Measurements from ENCODE around the gene ASTN2.

DNA sequence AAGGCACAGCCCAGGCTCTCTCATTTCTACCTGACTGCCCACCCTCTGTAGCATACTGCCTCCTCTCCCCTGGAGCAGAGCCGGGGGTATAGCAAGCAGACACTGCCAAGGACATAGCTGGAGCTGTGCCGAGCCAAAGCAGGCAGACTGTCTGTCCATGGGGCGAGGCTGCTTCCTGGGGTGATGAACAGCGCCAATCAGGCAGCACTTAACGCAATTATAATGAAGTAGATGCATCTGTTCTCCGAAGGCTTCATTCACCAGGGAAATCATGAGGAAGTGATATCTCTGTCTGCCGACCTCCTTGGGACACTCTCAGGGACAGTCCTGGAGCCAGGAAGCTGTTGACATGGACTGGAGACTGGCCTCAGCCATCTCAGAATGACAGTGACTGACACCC lies 230.7 kb downstream of the ASTN2 start:
- TF ChIP-seq, protein P1, sequence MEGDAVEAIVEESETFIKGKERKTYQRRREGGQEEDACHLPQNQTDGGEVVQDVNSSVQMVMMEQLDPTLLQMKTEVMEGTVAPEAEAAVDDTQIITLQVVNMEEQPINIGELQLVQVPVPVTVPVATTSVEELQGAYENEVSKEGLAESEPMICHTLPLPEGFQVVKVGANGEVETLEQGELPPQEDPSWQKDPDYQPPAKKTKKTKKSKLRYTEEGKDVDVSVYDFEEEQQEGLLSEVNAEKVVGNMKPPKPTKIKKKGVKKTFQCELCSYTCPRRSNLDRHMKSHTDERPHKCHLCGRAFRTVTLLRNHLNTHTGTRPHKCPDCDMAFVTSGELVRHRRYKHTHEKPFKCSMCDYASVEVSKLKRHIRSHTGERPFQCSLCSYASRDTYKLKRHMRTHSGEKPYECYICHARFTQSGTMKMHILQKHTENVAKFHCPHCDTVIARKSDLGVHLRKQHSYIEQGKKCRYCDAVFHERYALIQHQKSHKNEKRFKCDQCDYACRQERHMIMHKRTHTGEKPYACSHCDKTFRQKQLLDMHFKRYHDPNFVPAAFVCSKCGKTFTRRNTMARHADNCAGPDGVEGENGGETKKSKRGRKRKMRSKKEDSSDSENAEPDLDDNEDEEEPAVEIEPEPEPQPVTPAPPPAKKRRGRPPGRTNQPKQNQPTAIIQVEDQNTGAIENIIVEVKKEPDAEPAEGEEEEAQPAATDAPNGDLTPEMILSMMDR (IDR thresholded peaks at IDR 0.05; ENCODE audit: poor library complexity, severe bottlenecking), result no peak
- TF ChIP-seq POLR2AphosphoS5 (IDR thresholded peaks at IDR 0.05) (no peak), EP300 (conservative IDR thresholded peaks at IDR 0.05; ENCODE audit: poor library complexity, severe bottlenecking) (no peak), TAF1 (IDR thresholded peaks at IDR 0.05; ENCODE audit: low read depth) (no peak), MXI1 (conservative IDR thresholded peaks at IDR 0.05; ENCODE audit: poor library complexity, severe bottlenecking) (no peak)
- TF ChIP-seq, protein P2, sequence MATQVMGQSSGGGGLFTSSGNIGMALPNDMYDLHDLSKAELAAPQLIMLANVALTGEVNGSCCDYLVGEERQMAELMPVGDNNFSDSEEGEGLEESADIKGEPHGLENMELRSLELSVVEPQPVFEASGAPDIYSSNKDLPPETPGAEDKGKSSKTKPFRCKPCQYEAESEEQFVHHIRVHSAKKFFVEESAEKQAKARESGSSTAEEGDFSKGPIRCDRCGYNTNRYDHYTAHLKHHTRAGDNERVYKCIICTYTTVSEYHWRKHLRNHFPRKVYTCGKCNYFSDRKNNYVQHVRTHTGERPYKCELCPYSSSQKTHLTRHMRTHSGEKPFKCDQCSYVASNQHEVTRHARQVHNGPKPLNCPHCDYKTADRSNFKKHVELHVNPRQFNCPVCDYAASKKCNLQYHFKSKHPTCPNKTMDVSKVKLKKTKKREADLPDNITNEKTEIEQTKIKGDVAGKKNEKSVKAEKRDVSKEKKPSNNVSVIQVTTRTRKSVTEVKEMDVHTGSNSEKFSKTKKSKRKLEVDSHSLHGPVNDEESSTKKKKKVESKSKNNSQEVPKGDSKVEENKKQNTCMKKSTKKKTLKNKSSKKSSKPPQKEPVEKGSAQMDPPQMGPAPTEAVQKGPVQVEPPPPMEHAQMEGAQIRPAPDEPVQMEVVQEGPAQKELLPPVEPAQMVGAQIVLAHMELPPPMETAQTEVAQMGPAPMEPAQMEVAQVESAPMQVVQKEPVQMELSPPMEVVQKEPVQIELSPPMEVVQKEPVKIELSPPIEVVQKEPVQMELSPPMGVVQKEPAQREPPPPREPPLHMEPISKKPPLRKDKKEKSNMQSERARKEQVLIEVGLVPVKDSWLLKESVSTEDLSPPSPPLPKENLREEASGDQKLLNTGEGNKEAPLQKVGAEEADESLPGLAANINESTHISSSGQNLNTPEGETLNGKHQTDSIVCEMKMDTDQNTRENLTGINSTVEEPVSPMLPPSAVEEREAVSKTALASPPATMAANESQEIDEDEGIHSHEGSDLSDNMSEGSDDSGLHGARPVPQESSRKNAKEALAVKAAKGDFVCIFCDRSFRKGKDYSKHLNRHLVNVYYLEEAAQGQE (IDR thresholded peaks at IDR 0.05; ENCODE audit: borderline replicate concordance), result no peak
